Stimulated activated CD8-positive, alpha-beta memory T cell treated with anti-CD3 and anti-CD28 coated beads, Interleukin-12 subunit alpha, Interleukin-12 subunit beta, amount 100 ng/mL, for 24 hours (primary cell): Measurements from ENCODE around the gene ABTB2.
A peak's percentile ranks its signal among the peaks of the same experiment; 100 is the strongest.

Experiments used
- DNase-seq: peaks from one replicate; pipeline ENCODE4 v3.0.0-alpha.2; 2020; ENCODE audit errors: extremely low read depth

The ABTB2 gene

GRCh38 chr11:34105079-34105956, 252.5 kb downstream of the ABTB2 start, which contains the start of gene NAT10:
Gene NAT10, plus strand, starts transcription at chr11:34105629. Its CDS starts 2,597 bp downstream, at chr11:34108226.
- DNase-seq, result peak; percentile 88

- DNase-seq, result no peak
These were observed 253.1 kb downstream of the ABTB2 start for GRCh38 chr11:34104680-34105078.
